Upper lobe of right lung (tissue), 1 donor: Measurements from ENCODE around the gene CENPK. TPM values are rescaled to one million over a fixed set of nuclear protein-coding genes. Genes with fewer than 3 reads are reported as not detected.
A peak's percentile ranks its signal among the peaks of the same experiment; 100 is the strongest.
"Not testable (repeated sequence)": the region's sequence is repeated elsewhere in the genome, so short reads cannot be mapped to it uniquely, and the experiment has no call there.

ENCODE experiments used
- ATAC-seq: fragments of 200-7000 bp; cut with Tn5 transposase; one replicate; pipeline ENCODE4 v1.9.1; 2020; ENCODE audit warnings: mild to moderate bottlenecking, moderate library complexity
- DNase-seq: peaks from one replicate; pipeline ENCODE4 v3.0.0-alpha.2; 2020
- H3K27ac ChIP-seq: fragments of 200-600 bp; one replicate; pipeline ENCODE4 v1.8.0; 2022
- H3K27me3 ChIP-seq: fragments of 200-600 bp; one replicate; pipeline ENCODE4 v1.8.0; 2022; ENCODE audit warnings: mild to moderate bottlenecking
- H3K36me3 ChIP-seq: fragments of 200-600 bp; one replicate; pipeline ENCODE4 v1.8.0; 2022
- H3K4me1 ChIP-seq: fragments of 200-600 bp; one replicate; pipeline ENCODE4 v1.8.0; 2022
- H3K4me3 ChIP-seq: fragments of 200-600 bp; one replicate; pipeline ENCODE4 v1.8.0; 2022; ENCODE audit warnings: mild to moderate bottlenecking
- H3K9me3 ChIP-seq: fragments of 200-600 bp; one replicate; pipeline ENCODE4 v1.8.0; 2022
- CTCF ChIP-seq: fragments of 200-600 bp; IDR thresholded peaks from one replicate; pipeline ENCODE4 v1.8.0; 2022; ENCODE audit warnings: antibody characterized with exemption
- intact Hi-C: fragments of 100-400 bp; cut with DNase I; formaldehyde crosslinking; loops from one replicate; pipeline ENCODE4 v1.11.0; 2022
- long read RNA-seq: library from polyadenylated mRNA; unstranded; transcript quantifications from one replicate; pipeline ENCODE4 v2.0.0, GENCODE V29; 2021
- total RNA-seq: library from RNA; stranded (reverse); fragmentation: NEBNext Ultra II Directional; extraction: Animal tissue kit (Norgen Biotek cat#: 25700); gene quantifications from one replicate; pipeline ENCODE4 v1.2.1, GENCODE V29; 2021
- donor health status: DM: no; HTN: yes; CAD: no; lungs with severe emphysema.

Gene CENPK
- 2.3 TPM for total RNA-seq
- long read RNA-seq = 0 reads

- DNase-seq = peak; percentile 96
- peak; percentile 100 for ATAC-seq
- peaks cover 21% of the 10 kb centered on the region for H3K4me1 ChIP-seq
- H3K27ac ChIP-seq = peak within 1 kb of the TSS; percentile 92
- intact Hi-C loops = no loop called here
- H3K9me3 ChIP-seq = no peaks in the 10 kb centered on the region
- peaks cover 6% of the 10 kb centered on the region for H3K36me3 ChIP-seq
- no peak for TF ChIP-seq CTCF
- H3K27me3 ChIP-seq = no peaks in the 10 kb centered on the region
- H3K4me3 ChIP-seq = peak within 1 kb of the TSS; percentile 78
Measured at GRCh38 chr5:65562731-65563701, at the start of gene CENPK, which contains the start of gene PPWD1. CENPK (minus strand) TSS chr5:65563168; CDS start chr5:65554907, 8,261 bp downstream. PPWD1 (plus strand) TSS chr5:65563296; CDS start chr5:65563311, 15 bp downstream.

- Histone ChIP-seq H3K27ac (peak overlapping the region; percentile 1), H3K27me3 (no peaks in the 10 kb centered on the region), H3K36me3 (peaks cover 77% of the 10 kb centered on the region), H3K9me3 (no peaks in the 10 kb centered on the region), H3K4me1 (no peaks in the 10 kb centered on the region), H3K4me3 (no peak overlapping the region)
- DNase-seq (no peak), ATAC-seq (peak; percentile 69)
- TF ChIP-seq CTCF = no peak
- intact Hi-C loops = no loop called here
Measured at GRCh38 chr5:65612298-65612907, 49.4 kb upstream of the CENPK start.

- Histone ChIP-seq H3K4me3 (no peak overlapping the region), H3K4me1 (no peaks in the 10 kb centered on the region), H3K9me3 (no peaks in the 10 kb centered on the region), H3K27ac (no peak overlapping the region), H3K36me3 (peaks cover 86% of the 10 kb centered on the region), H3K27me3 (no peaks in the 10 kb centered on the region)
- no peak for DNase-seq
- intact Hi-C loops = no loop called here
- no peak for TF ChIP-seq CTCF
- peak; percentile 95 for ATAC-seq
Measured at GRCh38 chr5:65611524-65611923, 48.6 kb upstream of the CENPK start.

DNA sequence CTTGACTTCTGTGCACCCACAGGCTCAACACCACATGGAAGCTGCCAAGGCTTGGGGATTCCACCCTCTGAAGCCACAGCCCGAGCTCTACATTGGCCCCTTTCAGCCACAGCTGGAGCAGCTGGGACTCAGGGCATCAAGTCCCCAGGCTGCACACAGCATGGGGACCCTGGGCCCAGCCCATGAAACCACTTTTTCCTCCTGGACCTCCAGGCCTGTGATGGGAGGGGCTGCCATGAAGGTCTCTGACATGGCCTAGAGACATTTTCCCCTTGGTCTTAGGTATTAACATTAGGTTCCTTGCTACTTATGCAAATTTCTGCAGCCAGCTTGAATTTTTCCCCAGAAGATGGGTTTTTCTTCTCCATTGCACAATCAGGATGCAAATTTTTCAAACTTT lies 38.8 kb upstream of the CENPK start:
- H3K36me3 ChIP-seq = peaks cover 85% of the 10 kb centered on the region
- H3K4me1 ChIP-seq, H3K27me3 ChIP-seq, H3K9me3 ChIP-seq, H3K27ac ChIP-seq, intact Hi-C loops, DNase-seq, ATAC-seq, H3K4me3 ChIP-seq: not testable (repeated sequence)

DNA sequence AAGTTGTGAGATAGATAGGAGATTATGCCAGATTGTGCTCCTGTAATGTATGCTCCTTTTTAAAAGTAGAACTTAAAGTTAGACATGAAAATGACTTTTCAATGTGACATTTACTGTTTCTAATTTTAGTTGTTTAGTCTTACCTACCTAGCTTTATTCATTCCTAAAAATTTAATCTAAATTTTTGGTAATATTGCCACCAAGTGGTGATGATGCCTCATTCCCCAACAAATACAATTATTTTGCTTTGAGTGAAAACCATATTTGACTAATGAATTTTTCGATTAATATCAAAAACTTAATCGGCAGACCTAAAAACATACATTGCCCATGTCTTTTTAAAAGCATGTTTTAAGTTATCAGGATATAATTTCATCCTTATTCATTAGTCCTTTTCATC lies 25.7 kb upstream of the CENPK start:
- TF ChIP-seq CTCF = no peak
- no peaks in the 10 kb centered on the region for H3K4me1 ChIP-seq
- H3K9me3 ChIP-seq = no peaks in the 10 kb centered on the region
- no peak for ATAC-seq
- H3K27ac ChIP-seq = no peak overlapping the region
- H3K27me3 ChIP-seq = no peaks in the 10 kb centered on the region
- DNase-seq = no peak
- intact Hi-C loops = no loop called here
- no peak overlapping the region for H3K4me3 ChIP-seq
- H3K36me3 ChIP-seq = peaks cover 98% of the 10 kb centered on the region

DNA sequence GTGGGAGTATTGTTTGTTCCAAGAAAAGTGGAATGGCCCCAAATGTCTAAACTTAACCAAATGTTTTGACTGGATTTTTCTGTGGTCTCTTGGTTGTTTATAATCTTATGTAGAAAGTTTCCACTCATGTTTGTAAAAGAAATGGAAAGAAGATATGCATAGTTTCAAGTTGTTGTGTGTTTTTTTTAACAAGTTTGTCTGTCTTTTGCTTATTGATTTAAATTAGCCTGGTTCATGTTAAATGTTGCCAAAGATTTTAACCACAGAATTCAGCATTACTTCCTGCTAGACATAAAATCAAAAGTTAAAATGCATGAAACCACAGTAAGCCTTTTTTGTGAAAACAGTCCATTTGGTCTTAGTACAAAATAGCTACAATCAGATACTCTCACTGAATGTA lies 14.2 kb upstream of the CENPK start:
- no peaks in the 10 kb centered on the region for H3K9me3 ChIP-seq
- intact Hi-C loops = no loop called here
- H3K4me1 ChIP-seq = no peaks in the 10 kb centered on the region
- H3K36me3 ChIP-seq = peaks cover 74% of the 10 kb centered on the region
- ATAC-seq (no peak), DNase-seq (no peak)
- no peaks in the 10 kb centered on the region for H3K27me3 ChIP-seq
- H3K27ac ChIP-seq = no peak overlapping the region
- no peak for TF ChIP-seq CTCF
- no peak overlapping the region for H3K4me3 ChIP-seq
